SH-SY5Y (cell line): ENCODE results near the gene OGDHL.

Experiments used
- GATA2 ChIP-seq: IDR thresholded peaks from 2 replicates; pipeline ENCODE4 v1.6.1; 2011; ENCODE audit warnings: mild to moderate bottlenecking, low read depth, low read length
- GATA3 ChIP-seq: IDR thresholded peaks from 2 replicates; pipeline ENCODE4 v1.6.1; 2011; ENCODE audit warnings: low read depth, mild to moderate bottlenecking, low read length, moderate library complexity

DNA sequence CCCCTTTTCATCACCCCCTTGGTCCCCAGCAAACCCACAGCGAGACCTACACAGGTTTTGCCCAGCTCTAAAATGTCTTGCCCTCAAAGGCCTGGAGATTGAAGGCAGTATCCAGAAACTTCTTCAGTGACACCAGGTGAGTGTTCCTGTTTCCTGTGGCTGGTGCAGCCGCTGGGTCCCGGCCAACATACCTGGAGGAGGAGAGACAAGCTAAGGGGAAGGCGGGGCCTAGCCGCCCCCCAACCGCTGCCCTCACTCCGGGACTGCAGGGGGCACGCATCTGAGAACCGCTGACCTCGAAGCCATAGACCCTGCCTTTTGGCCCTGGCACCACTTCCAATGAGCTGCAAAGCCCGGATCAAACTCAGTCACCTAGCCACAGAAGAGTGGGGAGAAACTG lies 27.0 kb downstream of the OGDHL start:
- TF ChIP-seq GATA2 (no peak), GATA3 (no peak)
